Keratinocyte (primary cell): Measurements from ENCODE around the gene C16orf54.
"Not testable (repeated sequence)": the region's sequence is repeated elsewhere in the genome, so short reads cannot be mapped to it uniquely, and the experiment has no call there.

Source experiments
- CTCF ChIP-seq, 3 experiments: IDR thresholded peaks in 1 of 3; conservative IDR thresholded peaks in 1 of 3; optimal IDR thresholded peaks in 1 of 3; 2 replicates in 2 of 3; 3 replicates in 1 of 3; pipeline versions ENCODE3 to v1.5.1; 2011; ENCODE audit warnings: low read length in 3 of 3, mild to moderate bottlenecking in 3 of 3, moderate library complexity in 2 of 3, control low read depth in 1 of 3, inconsistent platforms in 1 of 3; ENCODE audit not compliant: insufficient read depth in 2 of 3; ENCODE audit errors: extremely low read depth in 1 of 3
- EZH2 ChIP-seq: IDR thresholded peaks from one replicate; pipeline ENCODE4 v1.6.1; 2012; ENCODE audit warnings: inconsistent platforms, mild to moderate bottlenecking, low read length, moderate library complexity

GRCh38 chr16:29740630-29741015 is 5.2 kb downstream of the C16orf54 start:
- TF ChIP-seq CTCF (optimal IDR thresholded peaks at IDR 0.05 in 1 of 3, IDR thresholded peaks at IDR 0.05 in 1 of 3, conservative IDR thresholded peaks at IDR 0.05 in 1 of 3; ENCODE audit: extremely low read depth in 1 of 3, insufficient read depth in 2 of 3, low read length in 3 of 3); EZH2: not testable (repeated sequence)
